Endothelial cell of umbilical vein (primary cell): ENCODE measurements around the gene VAV3. TPM values are rescaled to one million over a fixed set of nuclear protein-coding genes. Genes with fewer than 3 reads are reported as not detected.

Source experiments
- BruUV-seq: library from RNA; stranded (reverse); fragments of 400-500 nt; replicated peaks from 2 replicates; lab custom pipeline; 2021; lab: Mats Ljungman, UMichigan
- CTCF ChIA-PET: fragments of 300-600, 350-600 bp; sonication (Branson Sonifier 250); formaldehyde crosslinking; loops from one replicate; lab custom pipeline; 2021; ENCODE audit warnings: antibody characterized with exemption, inconsistent platforms; lab: Charles Lee
- POLR2A ChIA-PET: fragments of 300-600, 350-600 bp; sonication (Branson Sonifier 250); formaldehyde crosslinking; loops from one replicate; lab custom pipeline; 2021; ENCODE audit warnings: antibody characterized with exemption, inconsistent platforms; lab: Charles Lee
- DNase-seq: peaks from one replicate; pipeline ENCODE4 v3.0.0-alpha.2; 2011; ENCODE audit warnings: low read depth, low spot score
- FAIRE-seq: peaks from 2 replicates; lab custom pipeline; 2011; peaks lifted over from hg19 to GRCh38; lab: Jason Lieb, UNC
- H2AFZ ChIP-seq: 2 replicates; pipeline ENCODE4 v1.6.0; 2012; ENCODE audit warnings: low read depth, low read length, control low read depth, inconsistent platforms
- H3K27ac ChIP-seq: 2 replicates; pipeline ENCODE4 v1.5.1; 2011; ENCODE audit warnings: low read depth, mild to moderate bottlenecking, control low read depth, low read length, moderate library complexity; ENCODE audit not compliant: insufficient read depth
- H3K27me3 ChIP-seq, 2 experiments: 2 replicates each; pipeline versions ENCODE4 v1.6.0 to v1.6.1; 2011; ENCODE audit warnings: low read length in 2 of 2, mixed read lengths in 1 of 2; ENCODE audit not compliant: control insufficient read depth in 2 of 2, insufficient read depth in 2 of 2
- H3K36me3 ChIP-seq, 2 experiments: 2 replicates in 1 of 2; 3 replicates in 1 of 2; pipeline ENCODE4 v1.5.1; 2011; ENCODE audit warnings: low read length in 2 of 2, mild to moderate bottlenecking in 1 of 2, moderate library complexity in 1 of 2; ENCODE audit not compliant: control insufficient read depth in 2 of 2, insufficient read depth in 2 of 2; ENCODE audit errors: extremely low read depth in 1 of 2
- H3K4me1 ChIP-seq: 3 replicates; pipeline ENCODE4 v1.5.1; 2011; ENCODE audit warnings: mild to moderate bottlenecking, low read length; ENCODE audit not compliant: control insufficient read depth, insufficient read depth; ENCODE audit errors: extremely low read depth
- H3K4me2 ChIP-seq: 2 replicates; pipeline ENCODE4 v1.6.1; 2011; ENCODE audit warnings: low read length, control low read depth, mixed read lengths; ENCODE audit not compliant: insufficient read depth
- H3K4me3 ChIP-seq, 3 experiments: fragments of 200-600 bp in 1 of 3; sonication (generic), shearing (Covaris generic) in 1 of 3; replicated peaks in 1 of 3; 2 replicates each; pipeline ENCODE4 v1.5.1; 2011 to 2016; ENCODE audit warnings: control low read depth in 3 of 3, low read length in 3 of 3, mild to moderate bottlenecking in 2 of 3, inconsistent platforms in 1 of 3, low read depth in 1 of 3, moderate library complexity in 1 of 3; ENCODE audit not compliant: insufficient read depth in 1 of 3
- H3K79me2 ChIP-seq: 2 replicates; pipeline ENCODE4 v1.6.0; 2012; ENCODE audit warnings: low read length, inconsistent platforms; ENCODE audit not compliant: control insufficient read depth, insufficient read depth
- H3K9ac ChIP-seq: replicated peaks from 2 replicates; pipeline ENCODE3; 2011; ENCODE audit warnings: low read length, control low read depth; ENCODE audit not compliant: insufficient read depth; ENCODE audit errors: extremely low read depth
- H3K9me1 ChIP-seq: replicated peaks from 3 replicates; pipeline ENCODE4 v1.6.0; 2011; ENCODE audit warnings: mild to moderate bottlenecking, low read length; ENCODE audit not compliant: control insufficient read depth, insufficient read depth; ENCODE audit errors: extremely low read depth
- H3K9me3 ChIP-seq: replicated peaks from 2 replicates; pipeline ENCODE4 v1.5.1; 2012; ENCODE audit warnings: low read length, inconsistent platforms; ENCODE audit not compliant: control insufficient read depth, insufficient read depth
- H4K20me1 ChIP-seq: replicated peaks from 2 replicates; pipeline ENCODE3; 2011; ENCODE audit warnings: mild to moderate bottlenecking, low read length; ENCODE audit not compliant: control insufficient read depth, insufficient read depth; ENCODE audit errors: extremely low read depth
- CTCF ChIP-seq, 2 donors: IDR thresholded peaks; 1 replicate in 1 of 2; 2 replicates in 1 of 2; pipeline ENCODE4 v1.5.1; 2011; ENCODE audit warnings: low read length in 2 of 2, mild to moderate bottlenecking in 2 of 2, moderate library complexity in 2 of 2, control low read depth in 1 of 2, inconsistent platforms in 1 of 2, low read depth in 1 of 2; ENCODE audit not compliant: insufficient read depth in 1 of 2; ENCODE audit errors: extremely low read depth in 1 of 2
- EZH2 ChIP-seq: IDR thresholded peaks from 2 replicates; pipeline ENCODE4 v1.6.1; 2012; ENCODE audit warnings: borderline replicate concordance, low read depth, mild to moderate bottlenecking, moderate library complexity, low read length, inconsistent platforms; ENCODE audit not compliant: severe bottlenecking
- FOS ChIP-seq: IDR thresholded peaks from 2 replicates; pipeline ENCODE4 v1.6.1; 2011; ENCODE audit warnings: mild to moderate bottlenecking, low read length, moderate library complexity, borderline replicate concordance; ENCODE audit not compliant: insufficient read depth
- GATA2 ChIP-seq: IDR thresholded peaks from 2 replicates; pipeline ENCODE4 v1.7.0; 2011; ENCODE audit warnings: low read depth, mild to moderate bottlenecking, moderate library complexity, mixed read lengths, low read length; ENCODE audit not compliant: insufficient read length, insufficient read depth
- JUN ChIP-seq: IDR thresholded peaks from 2 replicates; pipeline ENCODE4 v1.6.1; 2011; ENCODE audit warnings: borderline replicate concordance, low read depth; ENCODE audit not compliant: insufficient read length, insufficient read depth
- MAX ChIP-seq: IDR thresholded peaks from 2 replicates; pipeline ENCODE4 v1.6.1; 2011; ENCODE audit not compliant: insufficient read depth, insufficient read length
- MYC ChIP-seq: IDR thresholded peaks from one replicate; pipeline ENCODE4 v1.6.1; 2011; ENCODE audit warnings: mild to moderate bottlenecking, low read depth, low read length
- POLR2A ChIP-seq: IDR thresholded peaks from 2 replicates; pipeline ENCODE4 v1.6.1; 2012; ENCODE audit warnings: low read depth, mild to moderate bottlenecking, control low read depth, low read length
- POLR2AphosphoS5 ChIP-seq: IDR thresholded peaks from 2 replicates; pipeline ENCODE4 v1.6.1; 2012; ENCODE audit warnings: low read depth, mild to moderate bottlenecking, control low read depth, low read length, moderate library complexity; ENCODE audit not compliant: insufficient read depth
- dilution Hi-C: fragments of 300-500 bp; cut with MboI; formaldehyde crosslinking; loops from one replicate; pipeline ENCODE4 v1.15.0; 2019; ENCODE audit warnings: low sequenced_read_pairs; ENCODE audit not compliant: extremely low pct_ligation_motif_present
- intact Hi-C: fragments of 100-400 bp; cut with micrococcal nuclease; formaldehyde crosslinking; loops from one replicate; pipeline ENCODE4 v1.10.0; 2022
- polyA plus RNA-seq, 4 experiments: library from polyadenylated mRNA; depleted of rRNA in 3 of 4; stranded (reverse) in 3 of 4; unstranded in 1 of 4; fragments of >200 nt; gene quantifications; 2 replicates each; pipeline versions ENCODE4 v1.2.1 to v1.2.3, GENCODE V29; 2011 to 2012; ENCODE audit warnings: missing spikeins in 1 of 4
- total RNA-seq: library from RNA; stranded (reverse); gene quantifications from 2 replicates; pipeline ENCODE4 v1.2.3, GENCODE V29; 2021

Gene VAV3
- total and polyA plus RNA-seq, 2 donors (not counting 3 experiments of a cell fraction or from before 2014, with no cell fraction given) = 0.18 to 1.5 TPM

GRCh38 chr1:107896936-107897335, 68.0 kb downstream of the VAV3 start:
- FAIRE-seq = no peak
- no peaks in the 10 kb centered on the region for H3K27me3 ChIP-seq
- H4K20me1 ChIP-seq = no peaks in the 10 kb centered on the region
- H3K9me3 ChIP-seq = no peaks in the 10 kb centered on the region
- H3K9ac ChIP-seq = no peak overlapping the region
- H3K4me1 ChIP-seq = no peaks in the 10 kb centered on the region
- no TSS peak for BruUV-seq
- ChIA-PET CTCF (interaction anchor here (1.4 kb wide), 2 partner anchors 114 to 229 kb away, joined by 6 to 16 read pairs; no protein-coding TSS in a partner anchor), POLR2A (no interaction called here)
- no peaks in the 10 kb centered on the region for H3K9me1 ChIP-seq
- H3K27ac ChIP-seq = no peak overlapping the region
- no peaks in the 10 kb centered on the region for H3K79me2 ChIP-seq
- H3K36me3 ChIP-seq = no peaks in the 10 kb centered on the region
- no peak overlapping the region for H3K4me2 ChIP-seq
- dilution Hi-C loops = no loop called here
- TF ChIP-seq MYC (no peak), JUN (no peak), POLR2A (no peak)
- H3K4me3 ChIP-seq = no peak overlapping the region
- intact Hi-C loops = loop anchor here (2.0 kb wide), 1 partner anchor 40 kb away; no protein-coding TSS in a partner anchor
- no peak overlapping the region for H2AFZ ChIP-seq
- no peak for DNase-seq

DNA sequence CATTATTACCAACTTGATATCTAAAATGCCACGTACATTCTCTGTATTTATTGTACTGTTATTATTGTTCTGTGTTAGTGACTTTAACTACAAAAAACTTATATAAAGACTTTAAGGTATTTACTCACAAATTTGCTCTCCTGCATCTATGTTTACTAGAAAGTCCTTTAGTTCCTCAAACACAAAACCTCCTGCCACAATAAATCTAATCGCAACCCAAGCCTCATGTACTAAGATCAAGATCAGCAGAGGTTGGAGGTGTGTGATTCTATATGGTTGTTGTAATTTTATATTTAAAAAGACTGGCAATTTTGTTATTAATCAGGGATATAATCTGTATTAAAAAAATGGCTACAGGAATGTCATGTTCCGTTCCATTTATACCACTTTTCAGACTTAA, 68.6 kb downstream of the VAV3 start:
- dilution Hi-C loops = no loop called here
- TF ChIP-seq MAX (no peak), POLR2A (no peak), POLR2AphosphoS5 (no peak), EZH2 (no peak), FOS (no peak), MYC (no peak), GATA2 (no peak), JUN (no peak), CTCF (IDR thresholded peaks at IDR 0.05; ENCODE audit: extremely low read depth in 1 of 2, insufficient read depth in 1 of 2, low read depth in 1 of 2, low read length in 2 of 2) (no peak)
- H3K4me3 ChIP-seq = no peak overlapping the region
- no peak overlapping the region for H3K4me2 ChIP-seq
- no peaks in the 10 kb centered on the region for H3K9me3 ChIP-seq
- no peaks in the 10 kb centered on the region for H4K20me1 ChIP-seq
- H3K27ac ChIP-seq = no peak overlapping the region
- no peaks in the 10 kb centered on the region for H3K9me1 ChIP-seq
- H3K4me1 ChIP-seq = no peaks in the 10 kb centered on the region
- no TSS peak for BruUV-seq
- no peak overlapping the region for H2AFZ ChIP-seq
- ChIA-PET CTCF (no interaction called here), POLR2A (no interaction called here)
- no peaks in the 10 kb centered on the region for H3K27me3 ChIP-seq
- H3K9ac ChIP-seq = no peak overlapping the region
- FAIRE-seq (no peak), DNase-seq (no peak)
- no peaks in the 10 kb centered on the region for H3K79me2 ChIP-seq
- no peaks in the 10 kb centered on the region for H3K36me3 ChIP-seq
- intact Hi-C loops = loop anchor here (2.0 kb wide), 1 partner anchor 40 kb away; no protein-coding TSS in a partner anchor
